Right lobe of liver (tissue), 4 donors: Measurements from ENCODE around the gene CTSA.

Source experiments
- CTCF ChIP-seq, 4 donors: fragments of 200-600 bp in 3 of 4; fragments of 450-650 bp in 1 of 4; IDR thresholded peaks; one replicate each; pipeline versions ENCODE4 v1.5.1 to v1.8.0; 2016 to 2022; ENCODE audit warnings: antibody characterized with exemption in 4 of 4, mild to moderate bottlenecking in 2 of 4
- POLR2A ChIP-seq: fragments of 450-650 bp; IDR thresholded peaks from one replicate; pipeline ENCODE4 v1.6.1; 2017; ENCODE audit warnings: antibody characterized with exemption, mild to moderate bottlenecking
- donor health status: DM: no; HTN: no; CAD: no.
- donor health status: DM: no; HTN: no; CAD: no.
- donor health status: DM: no; HTN: yes; CAD: no.

DNA sequence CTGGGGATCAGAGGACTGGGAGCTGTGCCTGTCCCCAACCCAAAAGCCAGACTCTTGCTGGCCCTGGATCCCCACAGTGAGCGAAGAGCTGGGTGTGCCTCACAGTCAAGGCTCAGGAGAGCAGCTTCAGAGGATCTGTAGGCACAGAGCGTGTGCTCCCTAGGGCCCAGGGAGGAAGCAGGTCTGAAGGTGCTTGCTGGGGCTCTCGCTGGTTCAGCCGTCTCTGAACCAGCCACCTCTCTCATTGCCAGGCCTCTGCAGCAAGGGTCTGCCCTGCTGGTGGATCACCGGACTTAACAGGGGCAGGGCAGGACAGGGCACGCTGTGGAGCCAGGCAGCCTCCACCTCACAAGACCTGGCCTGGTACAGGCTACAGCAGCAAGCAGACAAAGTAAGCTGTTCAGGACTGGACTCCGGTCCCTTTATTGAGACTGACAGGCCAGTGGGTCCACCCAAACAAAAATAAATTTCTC lies 57.2 kb downstream of the CTSA start:
- no peak for TF ChIP-seq CTCF (IDR thresholded peaks at IDR 0.05)
- no peak for TF ChIP-seq POLR2A
